ENCODE results near the gene PLLP. TPM values are rescaled to one million over a fixed set of nuclear protein-coding genes. Genes with fewer than 3 reads are reported as not detected.
A peak's percentile ranks its signal among the peaks of the same experiment; 100 is the strongest.

Gene PLLP
- 2.5 TPM for total RNA-seq
- 9.5 TPM for polyA plus RNA-seq

GRCh38 chr16:57284209-57284951 lies at the start of gene PLLP:
PLLP (minus strand) TSS chr16:57284672; CDS start chr16:57284540, 132 bp downstream.
- no peaks in the 10 kb centered on the region for H3K36me3 ChIP-seq (ENCODE audit: insufficient read depth)
- 1% methylated on average over 95 of the region's 95 CpGs for WGBS
- no peak within 1 kb of the TSS for H3K27ac ChIP-seq (ENCODE audit: low read depth)
- DNase-seq (ENCODE audit: extremely low spot score) = no peak
- peak within 1 kb of the TSS; percentile 58 for H3K4me3 ChIP-seq (ENCODE audit: low read depth, low read length)
- H3K4me1 ChIP-seq (ENCODE audit: insufficient read depth) = no peaks in the 10 kb centered on the region

DNA sequence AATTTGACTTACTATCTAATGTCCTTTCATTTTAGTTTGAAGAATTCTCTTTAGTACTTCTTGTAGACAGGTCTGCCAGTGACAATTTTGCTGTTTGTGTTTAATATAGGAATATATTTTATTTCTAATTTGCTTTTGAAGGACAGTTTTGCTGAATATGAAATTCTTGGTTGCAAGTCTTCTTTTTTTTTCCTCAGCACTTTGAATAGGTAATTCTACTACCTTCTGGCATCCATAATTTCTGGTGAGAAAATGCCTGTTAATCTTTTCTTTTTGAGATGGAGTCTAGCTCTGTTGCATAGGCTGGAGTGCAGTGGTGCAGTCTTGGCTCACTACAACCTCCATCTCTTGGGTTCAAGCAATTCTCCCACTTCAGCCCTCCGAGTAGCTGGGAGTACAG lies 48.9 kb upstream of the PLLP start:
- Histone ChIP-seq H3K27ac (ENCODE audit: low read depth) (no peak overlapping the region), H3K4me3 (ENCODE audit: low read depth, low read length) (no peak overlapping the region), H3K4me1 (ENCODE audit: insufficient read depth) (no peaks in the 10 kb centered on the region), H3K36me3 (ENCODE audit: insufficient read depth) (no peaks in the 10 kb centered on the region)
- 93% methylated on average over 1 of the region's 1 CpG for whole genome bisulfite sequencing
- DNase-seq (ENCODE audit: extremely low spot score) = no peak

- no peak for DNase-seq (ENCODE audit: extremely low spot score)
- Histone ChIP-seq H3K4me1 (ENCODE audit: insufficient read depth) (no peaks in the 10 kb centered on the region), H3K27ac (ENCODE audit: low read depth) (no peak overlapping the region), H3K4me3 (ENCODE audit: low read depth, low read length) (no peak overlapping the region), H3K36me3 (ENCODE audit: insufficient read depth) (no peaks in the 10 kb centered on the region)
- 80% methylated on average over 3 of the region's 3 CpGs for WGBS
These were observed 46.9 kb upstream of the PLLP start for GRCh38 chr16:57331355-57331754.

DNA sequence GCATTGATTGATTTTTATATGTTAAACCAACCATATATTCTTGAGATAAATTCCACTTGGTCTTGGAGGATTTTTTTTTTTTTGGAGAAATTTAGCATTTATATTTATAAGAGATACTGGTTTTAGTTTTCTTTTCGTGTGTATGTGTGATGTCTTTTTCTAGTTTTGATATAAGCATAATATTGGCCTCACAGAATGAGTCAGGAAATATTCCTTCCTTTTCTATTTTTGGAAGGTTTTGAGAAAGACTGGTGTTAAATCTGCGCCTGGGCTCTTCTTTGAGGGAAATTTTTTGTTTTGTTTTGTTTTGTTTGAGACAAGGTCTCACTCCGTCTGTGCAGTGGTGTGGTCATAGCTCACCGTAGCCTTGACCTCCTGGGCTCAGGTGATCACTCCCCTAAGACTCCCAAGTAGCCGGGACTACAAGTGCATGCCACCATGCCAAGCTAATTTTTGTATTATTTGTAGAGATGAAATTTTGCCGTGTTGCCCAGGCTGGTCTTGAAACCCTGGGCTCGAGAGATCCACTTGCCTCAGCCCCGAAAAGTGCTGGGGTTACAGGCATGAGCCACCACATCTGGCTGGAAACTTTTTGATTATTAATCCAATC lies 45.4 kb upstream of the PLLP start:
- H3K27ac ChIP-seq (ENCODE audit: low read depth) = no peak overlapping the region
- WGBS = 77% methylated on average over 8 of the region's 8 CpGs
- H3K4me3 ChIP-seq (ENCODE audit: low read depth, low read length) = no peak overlapping the region

DNA sequence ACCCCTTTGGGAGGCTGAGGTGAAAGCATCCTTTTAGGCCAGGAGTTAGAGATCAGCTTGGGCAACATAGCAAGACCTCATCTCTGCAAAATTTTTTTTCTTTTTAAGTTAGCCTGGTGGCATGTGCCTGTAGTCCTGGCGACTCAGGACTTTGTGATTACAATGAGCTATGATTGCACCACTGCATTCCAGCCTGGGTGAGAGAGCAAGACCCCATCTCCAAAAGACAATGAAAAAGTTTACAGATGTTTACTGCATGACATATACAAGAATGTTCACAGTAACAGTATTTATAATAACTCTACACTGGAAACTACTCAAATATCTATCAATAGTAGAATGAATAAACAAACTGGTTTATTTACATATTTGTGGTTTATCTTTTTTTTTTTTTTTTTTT lies 41.0 kb upstream of the PLLP start:
- WGBS = 55% methylated on average over 1 of the region's 1 CpG
- no peak for DNase-seq (ENCODE audit: extremely low spot score)
- H3K36me3 ChIP-seq (ENCODE audit: insufficient read depth) = no peaks in the 10 kb centered on the region
- no peaks in the 10 kb centered on the region for H3K4me1 ChIP-seq (ENCODE audit: insufficient read depth)
- H3K4me3 ChIP-seq (ENCODE audit: low read depth, low read length) = no peak overlapping the region
- no peak overlapping the region for H3K27ac ChIP-seq (ENCODE audit: low read depth)

More for the DNA sequence above, 45.4 kb upstream of the PLLP start:
- no peak for DNase-seq (ENCODE audit: extremely low spot score)
- Histone ChIP-seq H3K36me3 (ENCODE audit: insufficient read depth) (no peaks in the 10 kb centered on the region), H3K4me1 (ENCODE audit: insufficient read depth) (no peaks in the 10 kb centered on the region)

GRCh38 chr16:57324749-57325148 lies 40.3 kb upstream of the PLLP start:
- 61% methylated on average over 2 of the region's 2 CpGs for WGBS
- Histone ChIP-seq H3K36me3 (ENCODE audit: insufficient read depth) (no peaks in the 10 kb centered on the region), H3K4me3 (ENCODE audit: low read depth, low read length) (no peak overlapping the region), H3K4me1 (ENCODE audit: insufficient read depth) (no peaks in the 10 kb centered on the region), H3K27ac (ENCODE audit: low read depth) (no peak overlapping the region)
- no peak for DNase-seq (ENCODE audit: extremely low spot score)

DNA sequence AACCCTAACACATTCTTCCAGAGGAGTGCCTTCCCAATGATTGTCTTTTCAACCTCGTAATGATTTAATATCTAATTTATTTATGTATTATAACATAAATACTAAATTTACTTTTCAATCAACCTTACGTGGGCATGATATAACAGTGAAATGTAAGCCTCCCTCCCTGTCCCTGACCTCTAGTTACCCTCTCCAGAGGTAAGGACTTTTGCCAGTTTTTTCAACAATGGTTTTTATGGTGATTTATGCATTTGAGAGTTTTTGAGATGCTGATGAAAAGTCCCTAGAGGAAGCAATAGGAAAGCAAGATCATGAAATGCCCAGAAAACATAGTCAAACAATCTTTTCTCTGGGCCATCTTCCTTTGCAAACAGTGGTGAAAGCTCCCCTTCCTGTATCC lies 35.2 kb upstream of the PLLP start:
- WGBS = 66% methylated on average over 2 of the region's 2 CpGs
- no peak overlapping the region for H3K27ac ChIP-seq (ENCODE audit: low read depth)
- H3K4me3 ChIP-seq (ENCODE audit: low read depth, low read length) = no peak overlapping the region
- H3K36me3 ChIP-seq (ENCODE audit: insufficient read depth) = no peaks in the 10 kb centered on the region
- no peak for DNase-seq (ENCODE audit: extremely low spot score)
- H3K4me1 ChIP-seq (ENCODE audit: insufficient read depth) = no peaks in the 10 kb centered on the region

DNA sequence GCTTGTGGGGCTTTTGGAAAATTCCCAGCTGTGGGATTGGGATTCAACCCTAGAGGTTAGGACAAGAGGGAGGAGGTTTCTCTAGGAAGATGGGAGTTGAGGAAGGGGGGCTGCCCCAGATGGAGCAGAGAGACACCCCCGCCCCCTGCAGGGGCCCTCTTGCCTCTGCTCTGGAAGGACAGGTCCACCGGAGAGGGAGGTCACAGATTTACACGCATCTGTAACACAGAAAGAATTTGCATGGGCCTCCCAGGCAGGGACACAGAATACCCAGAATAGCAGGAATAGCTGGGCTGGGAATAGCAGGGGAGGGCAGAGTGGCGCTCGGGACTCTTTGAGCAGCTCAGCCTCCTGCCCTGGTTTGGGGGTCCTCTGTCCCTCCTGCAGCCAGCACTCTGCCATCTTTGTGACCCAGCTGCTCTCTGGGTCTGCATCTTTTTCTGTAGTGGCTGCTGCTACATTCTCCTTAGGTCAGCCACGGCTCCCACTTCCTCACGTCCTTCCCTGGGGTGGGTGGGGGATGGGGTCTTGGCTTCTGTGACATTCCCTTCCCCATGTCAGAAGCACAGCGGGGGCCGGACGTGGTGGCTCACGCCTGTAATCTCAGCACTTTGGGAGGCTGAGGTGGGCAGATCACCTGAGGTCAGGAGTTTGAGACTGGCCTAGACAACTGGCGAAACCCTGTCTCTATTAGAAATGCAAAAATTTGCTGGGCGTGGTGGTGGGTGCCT lies 33.9 kb upstream of the PLLP start:
- 56% methylated on average over 13 of the region's 13 CpGs for WGBS

DNA sequence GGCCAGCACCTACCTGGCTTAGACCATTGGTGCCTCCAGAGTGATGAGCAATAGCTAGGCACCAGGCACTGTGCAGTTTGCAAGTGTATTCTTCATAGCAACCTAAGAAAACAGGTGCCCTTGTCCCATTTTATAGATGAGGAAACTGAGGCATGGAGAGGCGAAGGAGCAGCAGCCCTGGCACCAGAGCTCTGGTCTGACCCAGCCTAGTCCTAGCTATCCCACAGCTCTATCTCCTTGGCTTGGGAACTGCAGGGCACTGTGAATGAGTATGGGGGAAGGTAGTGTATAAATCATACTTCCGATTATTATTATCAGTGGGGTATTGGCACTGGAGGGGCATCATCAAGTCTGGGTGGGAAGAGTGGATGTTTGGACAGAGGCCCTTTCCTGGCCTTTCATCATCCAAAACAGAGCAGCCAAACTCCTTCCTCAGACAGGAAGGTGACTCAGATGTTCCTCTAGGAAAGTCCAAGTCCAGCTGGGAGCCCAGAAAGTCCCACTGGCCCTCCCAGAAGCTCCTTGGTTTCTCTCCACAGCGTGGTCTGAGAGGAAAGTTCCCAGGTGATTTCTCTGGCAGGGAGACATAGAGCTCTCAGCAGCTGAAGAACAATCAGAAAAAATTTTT lies 32.0 kb upstream of the PLLP start:
- Histone ChIP-seq H3K36me3 (ENCODE audit: insufficient read depth) (no peaks in the 10 kb centered on the region), H3K4me3 (ENCODE audit: low read depth, low read length) (no peak overlapping the region), H3K4me1 (ENCODE audit: insufficient read depth) (no peaks in the 10 kb centered on the region), H3K27ac (ENCODE audit: low read depth) (no peak overlapping the region)
- DNase-seq (ENCODE audit: extremely low spot score) = no peak
- 51% methylated on average over 3 of the region's 3 CpGs for WGBS

More for the DNA sequence above, 33.9 kb upstream of the PLLP start:
- Histone ChIP-seq H3K4me3 (ENCODE audit: low read depth, low read length) (no peak overlapping the region), H3K4me1 (ENCODE audit: insufficient read depth) (no peaks in the 10 kb centered on the region), H3K27ac (ENCODE audit: low read depth) (no peak overlapping the region), H3K36me3 (ENCODE audit: insufficient read depth) (no peaks in the 10 kb centered on the region)
- no peak for DNase-seq (ENCODE audit: extremely low spot score)

- no peak for DNase-seq (ENCODE audit: extremely low spot score)
- H3K4me3 ChIP-seq (ENCODE audit: low read depth, low read length) = no peak overlapping the region
- H3K36me3 ChIP-seq (ENCODE audit: insufficient read depth) = no peaks in the 10 kb centered on the region
- no peak overlapping the region for H3K27ac ChIP-seq (ENCODE audit: low read depth)
- no peaks in the 10 kb centered on the region for H3K4me1 ChIP-seq (ENCODE audit: insufficient read depth)
- 57% methylated on average over 7 of the region's 7 CpGs for WGBS
These were observed 30.9 kb upstream of the PLLP start for GRCh38 chr16:57315416-57315815.

- Histone ChIP-seq H3K4me1 (ENCODE audit: insufficient read depth) (no peaks in the 10 kb centered on the region), H3K4me3 (ENCODE audit: low read depth, low read length) (no peak overlapping the region), H3K27ac (ENCODE audit: low read depth) (no peak overlapping the region), H3K36me3 (ENCODE audit: insufficient read depth) (no peaks in the 10 kb centered on the region)
- no peak for DNase-seq (ENCODE audit: extremely low spot score)
- WGBS = 82% methylated on average over 1 of the region's 1 CpG
These were observed 29.8 kb upstream of the PLLP start for GRCh38 chr16:57314161-57314785.

DNA sequence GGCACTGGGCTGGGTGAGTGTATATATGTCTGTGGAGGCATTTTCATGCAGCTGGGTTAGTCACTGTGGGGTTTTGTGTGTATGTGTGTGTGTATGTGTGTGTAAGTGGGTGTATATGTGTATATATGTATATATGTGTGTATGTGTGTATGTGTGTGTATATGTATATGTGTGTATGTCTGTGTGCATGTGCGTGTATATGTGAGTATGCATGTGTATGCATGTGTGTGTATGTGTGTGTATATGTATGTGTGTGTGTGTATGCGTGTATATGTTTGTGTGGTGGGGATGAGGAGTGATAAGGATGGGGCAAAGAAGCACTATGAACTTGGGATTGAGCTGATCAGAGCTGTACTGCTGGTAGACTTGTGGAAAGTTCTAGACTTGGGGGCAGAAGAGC lies 29.0 kb upstream of the PLLP start:
- Histone ChIP-seq H3K4me3 (ENCODE audit: low read depth, low read length) (no peak overlapping the region), H3K27ac (ENCODE audit: low read depth) (no peak overlapping the region), H3K36me3 (ENCODE audit: insufficient read depth) (no peaks in the 10 kb centered on the region), H3K4me1 (ENCODE audit: insufficient read depth) (no peaks in the 10 kb centered on the region)
- WGBS = 94% methylated on average over 2 of the region's 2 CpGs
- DNase-seq (ENCODE audit: extremely low spot score) = no peak

DNA sequence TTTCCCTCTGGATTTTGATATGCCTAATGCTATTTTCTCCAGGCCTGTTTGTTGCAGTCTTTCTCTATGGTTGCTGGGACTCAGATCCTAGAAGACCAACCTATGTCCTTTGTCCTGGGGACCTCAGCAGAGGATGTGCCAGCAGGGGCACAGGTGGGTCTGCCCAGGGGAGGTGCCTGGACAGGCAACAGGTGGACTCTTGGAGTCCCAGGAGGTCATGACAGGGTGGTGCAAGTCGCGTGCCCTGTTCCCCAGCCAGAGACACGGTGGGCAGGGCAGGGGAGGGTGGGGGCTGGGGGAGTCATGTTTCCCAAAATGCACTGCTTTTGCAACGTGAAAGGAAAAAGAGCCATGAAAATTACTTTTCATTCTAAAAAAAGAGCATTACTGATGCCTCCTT lies 26.3 kb upstream of the PLLP start:
- H3K27ac ChIP-seq (ENCODE audit: low read depth) = no peak overlapping the region
- WGBS = 38% methylated on average over 4 of the region's 4 CpGs
- no peak for DNase-seq (ENCODE audit: extremely low spot score)

More for the DNA sequence above, 26.3 kb upstream of the PLLP start:
- Histone ChIP-seq H3K4me1 (ENCODE audit: insufficient read depth) (no peaks in the 10 kb centered on the region), H3K4me3 (ENCODE audit: low read depth, low read length) (no peak overlapping the region), H3K36me3 (ENCODE audit: insufficient read depth) (no peaks in the 10 kb centered on the region)
